Measurements from ENCODE around the gene MRPS21.

Gene MRPS21

GRCh38 chr1:150281758-150282557, 11.7 kb upstream of the MRPS21 start, which contains the start of gene CIART:
TSS of gene CIART (plus strand) at chr1:150282554. CDS start at chr1:150283268, 714 bp downstream.
- DNase-seq (ENCODE audit: low spot score): peak; percentile 82
- in situ Hi-C loops (cut with MboI; ENCODE audit: low sequenced_read_pairs, unreplicated experiment): no loop called here
- no peak for TF ChIP-seq CTCF (IDR thresholded peaks at IDR 0.05; ENCODE audit: borderline replicate concordance, control extremely low read depth, extremely low read depth, insufficient read depth, missing control alignments)

DNA sequence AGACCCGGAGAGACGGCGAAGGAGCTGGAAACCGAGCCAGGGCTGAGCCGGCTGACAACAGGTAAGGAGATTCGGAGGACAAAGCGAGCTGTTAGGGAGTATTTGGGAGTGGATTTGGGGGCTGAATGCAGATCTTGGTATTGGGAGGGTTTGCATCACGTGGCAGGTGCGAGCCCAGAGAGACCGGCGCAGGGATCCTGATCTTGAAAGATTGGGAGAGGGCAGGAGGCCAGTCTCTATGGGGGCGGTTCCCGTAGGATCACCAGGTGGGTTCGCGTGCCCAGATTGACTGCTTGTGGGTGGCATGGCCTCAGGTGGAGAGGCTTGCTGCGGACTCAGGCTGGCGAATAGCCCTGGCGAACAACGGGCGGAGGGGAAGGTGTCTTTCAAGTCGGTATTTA, 11.1 kb upstream of the MRPS21 start:
- in situ Hi-C loops (cut with MboI; ENCODE audit: low sequenced_read_pairs, unreplicated experiment): no loop called here
- TF ChIP-seq CTCF (IDR thresholded peaks at IDR 0.05; ENCODE audit: borderline replicate concordance, control extremely low read depth, extremely low read depth, insufficient read depth, missing control alignments): no peak
- no peak for DNase-seq (ENCODE audit: low spot score)

DNA sequence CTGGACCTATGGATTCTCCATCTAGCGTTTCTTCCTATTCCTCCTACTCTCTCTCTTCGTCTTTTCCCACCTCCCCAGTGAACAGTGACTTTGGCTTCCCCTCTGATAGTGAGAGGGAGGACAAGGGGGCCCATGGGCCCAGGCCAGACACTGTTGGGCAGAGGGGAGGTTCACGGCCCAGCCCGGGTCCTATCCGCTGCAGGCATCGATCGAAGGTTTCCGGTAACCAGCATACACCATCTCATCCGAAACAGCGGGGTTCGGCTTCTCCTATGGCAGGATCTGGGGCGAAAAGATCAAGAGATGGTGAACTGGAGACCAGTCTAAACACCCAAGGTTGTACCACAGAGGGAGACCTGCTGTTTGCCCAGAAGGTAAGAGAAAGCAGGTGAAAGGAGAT, 10.4 kb upstream of the MRPS21 start:
- no peak for DNase-seq (ENCODE audit: low spot score)
- no peak for TF ChIP-seq CTCF (IDR thresholded peaks at IDR 0.05; ENCODE audit: borderline replicate concordance, control extremely low read depth, extremely low read depth, insufficient read depth, missing control alignments)
- in situ Hi-C loops (cut with MboI; ENCODE audit: low sequenced_read_pairs, unreplicated experiment): no loop called here

DNA sequence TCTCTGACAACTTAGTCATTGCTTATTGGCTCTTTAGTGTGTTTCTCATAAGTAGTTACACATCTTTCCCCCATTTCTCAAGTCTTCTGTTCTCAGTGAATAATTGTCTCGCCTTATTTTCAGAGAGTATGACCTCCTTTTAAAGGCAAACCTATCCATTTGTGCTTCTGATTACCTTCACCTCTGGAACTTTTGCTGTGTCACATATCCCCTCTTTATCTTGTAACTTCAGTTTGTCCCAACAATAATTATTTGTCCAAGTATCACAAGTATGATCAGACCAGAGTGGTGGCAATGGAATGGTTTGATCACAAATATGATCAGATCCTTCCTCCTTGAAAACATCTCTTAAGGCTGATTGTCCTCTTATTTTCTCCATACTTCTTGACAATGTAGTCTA, 5.3 kb upstream of the MRPS21 start:
- in situ Hi-C loops (cut with MboI; ENCODE audit: low sequenced_read_pairs, unreplicated experiment): no loop called here
- TF ChIP-seq CTCF (IDR thresholded peaks at IDR 0.05; ENCODE audit: borderline replicate concordance, control extremely low read depth, extremely low read depth, insufficient read depth, missing control alignments): no peak
- DNase-seq (ENCODE audit: low spot score): no peak

- in situ Hi-C loops (cut with MboI; ENCODE audit: low sequenced_read_pairs, unreplicated experiment): no loop called here
- no peak for DNase-seq (ENCODE audit: low spot score)
- TF ChIP-seq CTCF (IDR thresholded peaks at IDR 0.05; ENCODE audit: borderline replicate concordance, control extremely low read depth, extremely low read depth, insufficient read depth, missing control alignments): no peak
These were observed 4.8 kb upstream of the MRPS21 start for GRCh38 chr1:150288822-150289221.

DNA sequence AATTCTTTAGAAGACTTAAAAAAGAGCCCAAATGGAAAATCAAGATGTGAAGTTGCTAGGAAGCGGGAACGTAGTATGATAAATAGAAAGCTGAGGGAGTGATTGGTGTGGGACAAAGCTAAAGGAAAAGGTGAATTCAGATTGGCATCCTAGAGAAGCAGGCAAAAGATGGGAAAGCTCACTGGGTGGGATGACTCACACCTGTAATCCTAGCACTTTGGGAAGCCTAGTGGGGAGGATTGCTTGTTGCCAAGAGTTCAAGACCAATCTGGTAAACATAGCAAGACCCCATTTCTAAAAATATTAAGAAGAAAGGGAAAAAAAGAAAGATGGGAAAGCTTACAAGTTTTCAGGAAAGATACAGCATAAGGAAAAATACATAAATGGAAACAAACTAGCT, 1.8 kb downstream of the MRPS21 start:
- in situ Hi-C loops (cut with MboI; ENCODE audit: low sequenced_read_pairs, unreplicated experiment): no loop called here
- DNase-seq (ENCODE audit: low spot score): no peak
- TF ChIP-seq CTCF (IDR thresholded peaks at IDR 0.05; ENCODE audit: borderline replicate concordance, control extremely low read depth, extremely low read depth, insufficient read depth, missing control alignments): no peak

Data from GM13976 (cell line).